MM.1S (cell line): Measurements from ENCODE around the gene TSPAN9.

Source experiments
- DNase-seq: peaks from one replicate; pipeline ENCODE4 v3.0.0-alpha.2; 2015
- H2AFZ ChIP-seq: fragments of 300-600 bp; sonication (generic); 2 replicates; pipeline ENCODE4 v1.6.0; 2016; ENCODE audit warnings: antibody characterized with exemption, low read length
- H3F3A ChIP-seq: fragments of 300-600 bp; sonication (generic); 2 replicates; pipeline ENCODE4 v1.6.1; 2016; ENCODE audit warnings: mild to moderate bottlenecking, antibody characterized with exemption, low read length, moderate library complexity, mixed read lengths; ENCODE audit not compliant: insufficient read depth
- H3K27ac ChIP-seq: fragments of 300-600 bp; sonication (generic); 2 replicates; pipeline ENCODE4 v1.5.1; 2016; ENCODE audit warnings: mild to moderate bottlenecking, low read length
- H3K27me3 ChIP-seq: fragments of 300-600 bp; sonication (generic); replicated peaks from 2 replicates; pipeline ENCODE4 v1.6.0; 2016; ENCODE audit warnings: low read length; ENCODE audit not compliant: insufficient read depth
- H3K36me3 ChIP-seq: fragments of 300-600 bp; sonication (generic); replicated peaks from 2 replicates; pipeline ENCODE4 v1.6.1; 2016; ENCODE audit warnings: mild to moderate bottlenecking, low read length, mixed read lengths; ENCODE audit not compliant: insufficient read depth
- H3K4me1 ChIP-seq: fragments of 300-600 bp; sonication (generic); 2 replicates; pipeline ENCODE4 v1.6.1; 2016; ENCODE audit warnings: low read length, mixed read lengths
- H3K4me2 ChIP-seq: fragments of 300-600 bp; sonication (generic); 2 replicates; pipeline ENCODE4 v1.6.0; 2016; ENCODE audit warnings: low read depth, low read length
- H3K4me3 ChIP-seq: fragments of 300-600 bp; sonication (generic); 2 replicates; pipeline ENCODE4 v1.5.1; 2016; ENCODE audit warnings: low read length, mixed read lengths
- H3K79me2 ChIP-seq: fragments of 300-600 bp; sonication (generic); 2 replicates; pipeline ENCODE4 v1.6.1; 2016; ENCODE audit warnings: mixed run types, low read length, mixed read lengths
- H3K9ac ChIP-seq: fragments of 300-600 bp; sonication (generic); 2 replicates; pipeline ENCODE4 v1.6.1; 2016; ENCODE audit warnings: low read length, mixed read lengths
- H3K9me2 ChIP-seq: fragments of 300-600 bp; sonication (generic); replicated peaks from 2 replicates; pipeline ENCODE4 v1.6.1; 2016; ENCODE audit warnings: mild to moderate bottlenecking, low read length, mixed read lengths; ENCODE audit not compliant: insufficient read depth
- H3K9me3 ChIP-seq: fragments of 300-600 bp; sonication (generic); replicated peaks from 2 replicates; pipeline ENCODE4 v1.6.1; 2016; ENCODE audit warnings: mild to moderate bottlenecking, low read length, mixed read lengths; ENCODE audit not compliant: insufficient read depth
- H4K20me1 ChIP-seq: fragments of 300-600 bp; sonication (generic); 2 replicates; pipeline ENCODE4 v1.6.1; 2016; ENCODE audit warnings: mild to moderate bottlenecking, low read length, moderate library complexity, mixed read lengths; ENCODE audit not compliant: insufficient read depth
- CTCF ChIP-seq: fragments of 300-600 bp; sonication (generic); IDR thresholded peaks from 2 replicates; pipeline ENCODE4 v1.5.1; 2016; ENCODE audit warnings: antibody characterized with exemption, low read length, mixed read lengths
- EZH2 ChIP-seq: fragments of 300-600 bp; sonication (generic); optimal IDR thresholded peaks from 2 replicates; pipeline ENCODE3; 2017; ENCODE audit warnings: low read depth, mild to moderate bottlenecking, antibody characterized with exemption, low read length, mixed read lengths
- EZH2phosphoT487 ChIP-seq: fragments of 300-600 bp; sonication (generic); IDR thresholded peaks from 2 replicates; pipeline ENCODE4 v1.6.1; 2018; ENCODE audit warnings: antibody characterized with exemption, low read length

TSPAN9 gene

GRCh38 chr12:3076730-3077571 is at the start of gene TSPAN9:
TSS of gene TSPAN9 (plus strand) at chr12:3077379. CDS start at chr12:3201194, 123,815 bp downstream.
- H3K4me3 ChIP-seq = peak within 1 kb of the TSS; percentile 84
- H3K36me3 ChIP-seq = no peaks in the 10 kb centered on the region
- H3K9me2 ChIP-seq = no peaks in the 10 kb centered on the region
- no peaks in the 10 kb centered on the region for H3K79me2 ChIP-seq
- H4K20me1 ChIP-seq = no peaks in the 10 kb centered on the region
- peak; percentile 45 for DNase-seq
- H3K4me1 ChIP-seq = no peaks in the 10 kb centered on the region
- H3K27me3 ChIP-seq = peaks cover 19% of the 10 kb centered on the region
- TF ChIP-seq EZH2phosphoT487 (no peak), CTCF (no peak), EZH2 (no peak)
- H2AFZ ChIP-seq = peak within 1 kb of the TSS; percentile 93
- peak within 1 kb of the TSS; percentile 99 for H3K4me2 ChIP-seq
- no peak within 1 kb of the TSS for H3K27ac ChIP-seq
- H3F3A ChIP-seq = no peaks in the 10 kb centered on the region
- H3K9me3 ChIP-seq = no peaks in the 10 kb centered on the region
- H3K9ac ChIP-seq = peak within 1 kb of the TSS; percentile 43; the same call in 1 of the 2 replicates

GRCh38 chr12:3028108-3028507 is 49.1 kb upstream of the TSPAN9 start:
- H3K9ac ChIP-seq = no peak overlapping the region
- H3K36me3 ChIP-seq = no peaks in the 10 kb centered on the region
- TF ChIP-seq EZH2phosphoT487 (no peak), CTCF (no peak)
- H3K27ac ChIP-seq = no peak overlapping the region
- H3K4me3 ChIP-seq = no peak overlapping the region
- H3K9me3 ChIP-seq = no peaks in the 10 kb centered on the region
- DNase-seq = no peak
- H3K27me3 ChIP-seq = no peaks in the 10 kb centered on the region
- H3K4me2 ChIP-seq = no peak overlapping the region
- no peak overlapping the region for H2AFZ ChIP-seq
- H3K79me2 ChIP-seq = no peaks in the 10 kb centered on the region
- H4K20me1 ChIP-seq = no peaks in the 10 kb centered on the region
- H3K4me1 ChIP-seq = no peaks in the 10 kb centered on the region
- H3K9me2 ChIP-seq = no peaks in the 10 kb centered on the region
- no peaks in the 10 kb centered on the region for H3F3A ChIP-seq

- H3K27ac ChIP-seq = no peak overlapping the region
Observed at GRCh38 chr12:3030821-3031429, 46.3 kb upstream of the TSPAN9 start.

GRCh38 chr12:3032161-3032560 is 45.0 kb upstream of the TSPAN9 start:
- Histone ChIP-seq H3K27ac (no peak overlapping the region), H3K4me2 (no peak overlapping the region), H3K9ac (no peak overlapping the region), H3K9me2 (no peaks in the 10 kb centered on the region), H3K27me3 (no peaks in the 10 kb centered on the region), H3K9me3 (no peaks in the 10 kb centered on the region), H3K4me3 (no peak overlapping the region), H3F3A (no peaks in the 10 kb centered on the region), H3K4me1 (no peaks in the 10 kb centered on the region), H2AFZ (no peak overlapping the region), H3K79me2 (no peaks in the 10 kb centered on the region), H4K20me1 (no peaks in the 10 kb centered on the region), H3K36me3 (no peaks in the 10 kb centered on the region)
- TF ChIP-seq EZH2 (no peak), EZH2phosphoT487 (no peak), CTCF (no peak)
- DNase-seq = no peak

More at GRCh38 chr12:3030821-3031429, 46.3 kb upstream of the TSPAN9 start:
- H3F3A ChIP-seq = no peaks in the 10 kb centered on the region
- no peaks in the 10 kb centered on the region for H3K4me1 ChIP-seq
- H3K4me2 ChIP-seq = no peak overlapping the region
- no peak overlapping the region for H2AFZ ChIP-seq
- no peak overlapping the region for H3K4me3 ChIP-seq
- no peaks in the 10 kb centered on the region for H4K20me1 ChIP-seq
- no peaks in the 10 kb centered on the region for H3K9me3 ChIP-seq
- no peaks in the 10 kb centered on the region for H3K79me2 ChIP-seq
- no peak for TF ChIP-seq EZH2phosphoT487
- no peak for DNase-seq
- H3K9me2 ChIP-seq = no peaks in the 10 kb centered on the region
- no peaks in the 10 kb centered on the region for H3K27me3 ChIP-seq
- no peaks in the 10 kb centered on the region for H3K36me3 ChIP-seq
- no peak overlapping the region for H3K9ac ChIP-seq
